OCI-LY1 (cell line): ENCODE data around the gene RNF34.

Experiments used
- H2AFZ ChIP-seq: fragments of 200-600 bp; sonication (generic), shearing (Covaris generic); 2 replicates; pipeline ENCODE4 v1.6.0; 2014; ENCODE audit warnings: antibody characterized with exemption, mild to moderate bottlenecking, low read length
- H3F3A ChIP-seq: fragments of 200-600 bp; sonication (generic), shearing (Covaris generic); 2 replicates; pipeline ENCODE4 v1.6.0; 2014; ENCODE audit warnings: mild to moderate bottlenecking, antibody characterized with exemption, low read length, moderate library complexity; ENCODE audit not compliant: insufficient read depth
- H3K27ac ChIP-seq: fragments of 200-600 bp; sonication (generic); 2 replicates; pipeline ENCODE4 v1.5.1; 2014; ENCODE audit warnings: low read length, mixed run types, mild to moderate bottlenecking, low read depth; ENCODE audit not compliant: poor library complexity, severe bottlenecking
- H3K27me3 ChIP-seq: fragments of 200-600 bp; sonication (generic); 2 replicates; pipeline ENCODE4 v1.6.0; 2014; ENCODE audit warnings: antibody characterized with exemption, mild to moderate bottlenecking, low read length, moderate library complexity; ENCODE audit not compliant: insufficient read depth
- H3K36me3 ChIP-seq: fragments of 200-600 bp; sonication (generic); 2 replicates; pipeline ENCODE4 v1.6.1; 2014; ENCODE audit warnings: mild to moderate bottlenecking, antibody characterized with exemption, low read length, moderate library complexity, mixed read lengths; ENCODE audit not compliant: insufficient read depth
- H3K4me1 ChIP-seq: fragments of 200-600 bp; sonication (generic); 2 replicates; pipeline ENCODE4 v1.5.1; 2014; ENCODE audit warnings: mild to moderate bottlenecking, low read length, moderate library complexity; ENCODE audit not compliant: insufficient read depth, severe bottlenecking
- H3K4me2 ChIP-seq: fragments of 200-600 bp; sonication (generic), shearing (Covaris generic); 2 replicates; pipeline ENCODE4 v1.6.1; 2014; ENCODE audit warnings: low read length
- H3K4me3 ChIP-seq: fragments of 200-600 bp; sonication (generic); 2 replicates; pipeline ENCODE4 v1.5.1; 2014; ENCODE audit warnings: low read length, low read depth, mild to moderate bottlenecking, mixed read lengths; ENCODE audit not compliant: poor library complexity, severe bottlenecking
- H3K79me2 ChIP-seq: fragments of 200-600 bp; shearing (Covaris generic); 2 replicates; pipeline ENCODE4 v1.6.1; 2016; ENCODE audit warnings: mixed run types, low read length, mixed read lengths; ENCODE audit not compliant: insufficient read depth
- H3K9ac ChIP-seq: fragments of 200-600 bp; sonication (generic), shearing (Covaris generic); 2 replicates; pipeline ENCODE4 v1.6.1; 2014; ENCODE audit warnings: mild to moderate bottlenecking, low read length, mixed read lengths
- H3K9me2 ChIP-seq: fragments of 200-600 bp; sonication (generic), shearing (Covaris generic); 2 replicates; pipeline ENCODE4 v1.6.1; 2014; ENCODE audit warnings: low read depth, mild to moderate bottlenecking, low read length, mixed read lengths
- H3K9me3 ChIP-seq: fragments of 200-600 bp; shearing (Covaris generic); 2 replicates; pipeline ENCODE4 v1.6.1; 2014; ENCODE audit warnings: low read length, mixed read lengths
- H4K20me1 ChIP-seq: fragments of 200-600 bp; sonication (generic), shearing (Covaris generic); 2 replicates; pipeline ENCODE4 v1.6.0; 2016; ENCODE audit warnings: mild to moderate bottlenecking, low read length; ENCODE audit not compliant: insufficient read depth
- CTCF ChIP-seq: fragments of 200-600 bp; sonication (generic), shearing (Covaris generic); IDR thresholded peaks from 2 replicates; pipeline ENCODE4 v1.5.1; 2017; ENCODE audit warnings: mild to moderate bottlenecking, antibody characterized with exemption, low read length, moderate library complexity, mixed read lengths
- EZH2 ChIP-seq: fragments of 200-600 bp; sonication (generic), shearing (Covaris generic); IDR thresholded peaks from 2 replicates; pipeline ENCODE4 v1.8.0; 2017; ENCODE audit warnings: borderline replicate concordance, mixed run types, mild to moderate bottlenecking, antibody characterized with exemption, low read length, moderate library complexity, mixed read lengths

RNF34 gene

GRCh38 chr12:121443911-121444841 lies 44.3 kb downstream of the RNF34 start:
- Histone ChIP-seq H3K4me2 (no peak overlapping the region), H3K9ac (no peak overlapping the region), H2AFZ (no peak overlapping the region), H3K4me1 (no peaks in the 10 kb centered on the region), H3F3A (no peaks in the 10 kb centered on the region), H3K9me3 (no peaks in the 10 kb centered on the region), H3K36me3 (peaks cover 77% of the 10 kb centered on the region), H3K79me2 (no peaks in the 10 kb centered on the region), H3K27me3 (no peaks in the 10 kb centered on the region), H3K9me2 (no peaks in the 10 kb centered on the region), H3K4me3 (no peak overlapping the region), H3K27ac (no peak overlapping the region), H4K20me1 (no peaks in the 10 kb centered on the region)
- TF ChIP-seq EZH2 (no peak), CTCF (no peak)

DNA sequence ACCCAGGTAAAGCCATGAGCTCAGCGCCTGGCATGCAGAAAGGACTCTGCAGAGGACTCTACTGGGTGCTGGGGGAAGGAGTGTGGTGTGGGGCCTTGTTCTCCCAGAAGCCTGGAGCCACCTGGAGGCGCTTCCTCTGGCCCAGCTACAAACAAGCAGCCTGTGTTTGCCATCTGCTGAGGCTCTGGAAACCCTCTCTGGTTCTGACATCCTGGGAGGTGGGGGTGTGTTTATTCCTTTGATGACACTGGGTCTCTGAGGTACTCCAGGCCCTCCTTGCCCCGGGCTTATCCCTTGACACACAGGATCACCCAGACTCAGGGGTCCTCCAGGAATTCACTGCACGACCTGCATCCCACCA lies 44.9 kb downstream of the RNF34 start:
- Histone ChIP-seq H3K9me2 (no peaks in the 10 kb centered on the region), H3K27me3 (no peaks in the 10 kb centered on the region), H3K9ac (no peak overlapping the region), H3K4me1 (no peaks in the 10 kb centered on the region), H3K4me3 (no peak overlapping the region), H3K79me2 (no peaks in the 10 kb centered on the region), H3K9me3 (no peaks in the 10 kb centered on the region), H3K36me3 (peaks cover 77% of the 10 kb centered on the region), H3K27ac (no peak overlapping the region), H3K4me2 (no peak overlapping the region), H3F3A (no peaks in the 10 kb centered on the region), H2AFZ (no peak overlapping the region), H4K20me1 (no peaks in the 10 kb centered on the region)
- TF ChIP-seq CTCF (no peak), EZH2 (no peak)

DNA sequence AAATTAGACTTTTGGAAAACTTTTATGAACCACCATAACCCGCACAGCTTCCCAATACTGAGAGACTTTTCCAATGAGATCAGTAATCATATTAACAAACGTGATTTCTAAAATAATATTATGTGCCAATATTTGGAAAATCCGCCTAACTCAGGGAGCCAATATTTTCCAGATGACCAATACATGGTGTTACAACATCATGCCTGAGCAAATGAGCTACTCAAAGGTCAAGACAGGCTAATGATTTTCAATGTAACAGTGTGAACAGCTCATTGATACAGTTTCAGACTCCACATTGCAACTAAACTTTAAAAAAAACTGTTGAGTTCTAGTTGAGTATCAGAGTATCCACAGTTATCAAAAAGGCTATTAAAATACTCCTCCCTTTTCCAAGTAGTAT lies 46.8 kb downstream of the RNF34 start:
- Histone ChIP-seq H3K4me2 (no peak overlapping the region), H3F3A (no peaks in the 10 kb centered on the region), H3K9me2 (no peaks in the 10 kb centered on the region), H4K20me1 (no peaks in the 10 kb centered on the region), H3K27me3 (no peaks in the 10 kb centered on the region), H3K79me2 (no peaks in the 10 kb centered on the region), H3K4me1 (peaks cover 11% of the 10 kb centered on the region), H3K4me3 (no peak overlapping the region), H3K27ac (no peak overlapping the region), H3K36me3 (peaks cover 65% of the 10 kb centered on the region), H2AFZ (no peak overlapping the region), H3K9ac (no peak overlapping the region), H3K9me3 (no peaks in the 10 kb centered on the region)
- TF ChIP-seq CTCF, result no peak
- no peak for TF ChIP-seq EZH2
